H1 (cell line): ENCODE measurements around the gene SLC6A19. TPM values are rescaled to one million over a fixed set of nuclear protein-coding genes. Genes with fewer than 3 reads are reported as not detected.

Experiments used
- CTCF ChIA-PET: fragments of 300-600 bp; sonication (Branson Sonifier 250); formaldehyde crosslinking; loops from one replicate; lab custom pipeline; 2021; ENCODE audit not compliant: partially characterized antibody; lab: Charles Lee
- POLR2A ChIA-PET: fragments of 300-600 bp; sonication (Branson Sonifier 250); formaldehyde crosslinking; loops from one replicate; lab custom pipeline; 2021; ENCODE audit warnings: inconsistent platforms; ENCODE audit not compliant: partially characterized antibody; lab: Charles Lee
- DNase-seq, 2 experiments: peaks; one replicate each; pipeline versions ENCODE4 v3.0.0 to v3.0.0-alpha.2; 2010 to 2022; ENCODE audit warnings: low spot score in 2 of 2, low read depth in 1 of 2, mixed read lengths in 1 of 2
- FAIRE-seq: peaks from 2 replicates; lab custom pipeline; 2011; peaks lifted over from hg19 to GRCh38; lab: Jason Lieb, UNC
- H2AFZ ChIP-seq: 2 replicates; pipeline ENCODE4 v1.8.1; 2012; ENCODE audit warnings: low read length, inconsistent platforms
- H2AK5ac ChIP-seq: 2 replicates; pipeline ENCODE4 v1.6.1; 2013; ENCODE audit warnings: low read depth, low read length
- H2BK120ac ChIP-seq: replicated peaks from 2 replicates; pipeline ENCODE3; 2013; ENCODE audit warnings: low read depth, low read length, inconsistent platforms
- H2BK12ac ChIP-seq: 2 replicates; pipeline ENCODE4 v1.6.1; 2013; ENCODE audit warnings: low read depth, low read length
- H2BK15ac ChIP-seq: 2 replicates; pipeline ENCODE4 v1.6.1; 2013; ENCODE audit warnings: low read length
- H2BK20ac ChIP-seq: 2 replicates; pipeline ENCODE4 v1.6.1; 2013; ENCODE audit warnings: low read length
- H2BK5ac ChIP-seq: 2 replicates; pipeline ENCODE4 v1.6.1; 2013; ENCODE audit warnings: low read depth, low read length
- H3K14ac ChIP-seq: 2 replicates; pipeline ENCODE4 v1.6.1; 2013; ENCODE audit warnings: inconsistent platforms; ENCODE audit not compliant: insufficient read length
- H3K18ac ChIP-seq: 2 replicates; pipeline ENCODE4 v1.6.1; 2013; ENCODE audit warnings: low read length; ENCODE audit errors: extremely low read depth
- H3K23ac ChIP-seq: 2 replicates; pipeline ENCODE4 v1.6.1; 2013; ENCODE audit warnings: inconsistent platforms; ENCODE audit not compliant: insufficient read length
- H3K23me2 ChIP-seq: 2 replicates; pipeline ENCODE4 v1.6.1; 2013; ENCODE audit warnings: low read depth, low read length
- H3K27ac ChIP-seq: 2 replicates; pipeline ENCODE4 v1.6.1; 2011; ENCODE audit warnings: low read depth, low read length, inconsistent platforms
- H3K27me3 ChIP-seq, 4 experiments: replicated peaks in 1 of 4; 1 replicate in 1 of 4; 2 replicates in 3 of 4; pipeline versions ENCODE4 v1.6.1 to v1.8.1; 2011 to 2013; ENCODE audit warnings: low read length in 3 of 4, mild to moderate bottlenecking in 3 of 4, inconsistent platforms in 2 of 4, mixed read lengths in 2 of 4, moderate library complexity in 1 of 4; ENCODE audit not compliant: control insufficient read depth in 3 of 4, insufficient read depth in 3 of 4; ENCODE audit errors: extremely low read depth in 1 of 4
- H3K36me3 ChIP-seq, 4 experiments: 2 replicates each; pipeline versions ENCODE4 v1.6.1 to v1.8.1; 2011 to 2013; ENCODE audit warnings: mild to moderate bottlenecking in 4 of 4, low read length in 3 of 4, moderate library complexity in 2 of 4, control low read depth in 1 of 4, inconsistent platforms in 1 of 4; ENCODE audit not compliant: insufficient read depth in 4 of 4, control insufficient read depth in 2 of 4
- H3K4ac ChIP-seq: replicated peaks from 2 replicates; pipeline ENCODE3; 2013; ENCODE audit warnings: low read length, low read depth, mixed read lengths, inconsistent platforms; ENCODE audit not compliant: insufficient read length
- H3K4me1 ChIP-seq, 4 experiments: replicated peaks in 1 of 4; 1 replicate in 1 of 4; 2 replicates in 3 of 4; pipeline versions ENCODE4 v1.6.1 to v1.8.1; 2011 to 2013; ENCODE audit warnings: low read length in 3 of 4, inconsistent platforms in 2 of 4, mixed read lengths in 1 of 4; ENCODE audit not compliant: insufficient read depth in 4 of 4, control insufficient read depth in 3 of 4
- H3K4me2 ChIP-seq, 2 experiments: 2 replicates each; pipeline versions ENCODE4 v1.6.1 to v1.8.1; 2011 to 2013; ENCODE audit warnings: low read depth in 2 of 2, low read length in 2 of 2, control low read depth in 1 of 2, inconsistent platforms in 1 of 2, mild to moderate bottlenecking in 1 of 2; ENCODE audit not compliant: insufficient read depth in 1 of 2
- H3K4me3 ChIP-seq, 4 experiments: fragments of 200-600, 300-600 bp in 1 of 4; sonication (generic), shearing (Covaris generic), sonication (Bioruptor Twin) in 1 of 4; 2 replicates each; pipeline versions ENCODE4 v1.5.1 to v1.8.1; 2011 to 2016; ENCODE audit warnings: low read length in 4 of 4, low read depth in 3 of 4, control low read depth in 2 of 4, inconsistent platforms in 2 of 4, mild to moderate bottlenecking in 2 of 4, mixed read lengths in 1 of 4, moderate library complexity in 1 of 4; ENCODE audit not compliant: insufficient read depth in 2 of 4; ENCODE audit errors: extremely low read depth in 1 of 4
- H3K56ac ChIP-seq: replicated peaks from 2 replicates; pipeline ENCODE3; 2013; ENCODE audit warnings: low read depth, mild to moderate bottlenecking, mixed read lengths, low read length, inconsistent platforms; ENCODE audit not compliant: insufficient read length
- H3K79me1 ChIP-seq: 2 replicates; pipeline ENCODE4 v1.6.1; 2013; ENCODE audit warnings: low read depth, low read length, control low read depth
- H3K79me2 ChIP-seq, 2 experiments: 2 replicates each; pipeline versions ENCODE4 v1.6.1 to v1.8.1; 2012 to 2013; ENCODE audit warnings: low read length in 2 of 2, mild to moderate bottlenecking in 2 of 2, inconsistent platforms in 1 of 2; ENCODE audit not compliant: insufficient read depth in 2 of 2, control insufficient read depth in 1 of 2
- H3K9ac ChIP-seq, 4 experiments: replicated peaks in 1 of 4; 1 replicate in 1 of 4; 2 replicates in 3 of 4; pipeline versions ENCODE4 v1.6.1 to v1.8.1; 2011 to 2013; ENCODE audit warnings: low read depth in 3 of 4, low read length in 3 of 4, control low read depth in 2 of 4, mild to moderate bottlenecking in 2 of 4, moderate library complexity in 2 of 4, inconsistent platforms in 1 of 4; ENCODE audit errors: extremely low read depth in 1 of 4
- H3K9me3 ChIP-seq, 2 experiments: 2 replicates each; pipeline versions ENCODE4 v1.6.1 to v1.8.1; 2012 to 2013; ENCODE audit warnings: mild to moderate bottlenecking in 2 of 2, moderate library complexity in 2 of 2, control low read depth in 1 of 2, inconsistent platforms in 1 of 2, low read depth in 1 of 2, low read length in 1 of 2, mixed read lengths in 1 of 2; ENCODE audit not compliant: insufficient read depth in 2 of 2
- H4K20me1 ChIP-seq, 2 experiments: replicated peaks in 1 of 2; 2 replicates each; pipeline versions ENCODE3 to v1.8.1; 2011 to 2013; ENCODE audit warnings: inconsistent platforms in 2 of 2, low read length in 2 of 2, mild to moderate bottlenecking in 1 of 2; ENCODE audit not compliant: insufficient read depth in 2 of 2, control insufficient read depth in 1 of 2
- H4K5ac ChIP-seq: 2 replicates; pipeline ENCODE4 v1.6.1; 2013; ENCODE audit warnings: low read length, low read depth, mixed read lengths, inconsistent platforms; ENCODE audit not compliant: insufficient read length
- H4K8ac ChIP-seq: 2 replicates; pipeline ENCODE4 v1.8.0; 2013; ENCODE audit warnings: mild to moderate bottlenecking, moderate library complexity, low read length, inconsistent platforms; ENCODE audit not compliant: insufficient read depth; ENCODE audit errors: extremely low read depth
- H4K91ac ChIP-seq: replicated peaks from 2 replicates; pipeline ENCODE3; 2013; ENCODE audit warnings: low read length, mixed read lengths, inconsistent platforms; ENCODE audit not compliant: insufficient read length
- CBX5 ChIP-seq: fragments of 300-800, 300-1000 bp; sonication (generic); IDR thresholded peaks from 2 replicates; pipeline ENCODE4 v1.7.1; 2016; ENCODE audit warnings: antibody characterized with exemption, low read length, low read depth
- CEBPB ChIP-seq: IDR thresholded peaks from 2 replicates; pipeline ENCODE4 v1.6.1; 2012; ENCODE audit warnings: low read depth, low read length
- JUND ChIP-seq: IDR thresholded peaks from 2 replicates; pipeline ENCODE4 v1.6.1; 2011; ENCODE audit warnings: mild to moderate bottlenecking, improper control_type of control experiment, low read length
- MAFK ChIP-seq: IDR thresholded peaks from 2 replicates; pipeline ENCODE4 v1.6.1; 2012; ENCODE audit warnings: low read depth, mild to moderate bottlenecking, improper control_type of control experiment, low read length
- RFX5 ChIP-seq: IDR thresholded peaks from 2 replicates; pipeline ENCODE4 v1.6.1; 2011; ENCODE audit warnings: low read depth, low read length, improper control_type of control experiment, borderline replicate concordance
- SIX5 ChIP-seq: IDR thresholded peaks from 2 replicates; pipeline ENCODE4 v1.6.1; 2011; ENCODE audit warnings: mild to moderate bottlenecking, low read depth, low read length
- SP4 ChIP-seq: IDR thresholded peaks from 2 replicates; pipeline ENCODE4 v1.6.1; 2012; ENCODE audit warnings: low read length, inconsistent platforms
- SRF ChIP-seq: IDR thresholded peaks from 2 replicates; pipeline ENCODE4 v1.6.1; 2011; ENCODE audit warnings: mild to moderate bottlenecking, low read depth, low read length, moderate library complexity
- WGBS, 2 experiments: shearing (Covaris generic) in 1 of 2; methylation state at CpG; one replicate each; pipeline versions ENCODE4 v1.1.6 to v1.1.7; 2013 to 2015; ENCODE audit warnings: low lambda C conversion rate in 2 of 2, mixed read lengths in 2 of 2, inconsistent platforms in 1 of 2, low coverage in 1 of 2, missing lambda C conversion rate in 1 of 2; ENCODE audit not compliant: insufficient replicate concordance in 2 of 2, insufficient coverage in 1 of 2, insufficient read length in 1 of 2; ENCODE audit errors: extremely low coverage in 1 of 2, missing lambda C conversion rate in 1 of 2; 5-methylcytosine and 5-hydroxymethylcytosine counted together
- long read RNA-seq, 2 experiments: library from RNA in 1 of 2; library from capped mRNA in 1 of 2; stranded (forward); transcript quantifications; one replicate each; pipeline ENCODE4 v2.0.0, GENCODE V29; 2021; ENCODE audit warnings: inconsistent platforms in 1 of 2
- polyA minus RNA-seq, 3 experiments: library from RNA; depleted of rRNA, polyadenylated mRNA; stranded (reverse); fragments of >200 nt; gene quantifications; 1 replicate in 2 of 3; 2 replicates in 1 of 3; pipeline ENCODE4 v1.2.3, GENCODE V29; 2011
- polyA plus RNA-seq, 7 experiments: library from polyadenylated mRNA; depleted of rRNA in 3 of 7; stranded (reverse) in 5 of 7; unstranded in 2 of 7; fragments of >200 nt in 5 of 7; fragments of 200-250 nt in 2 of 7; gene quantifications; 1 replicate in 5 of 7; 2 replicates in 1 of 7; 4 replicates in 1 of 7; pipeline versions ENCODE4 v1.2.1 to v1.2.3, GENCODE V29; 2011 to 2013; ENCODE audit warnings: missing spikeins in 2 of 7, mixed read lengths in 2 of 7
- total RNA-seq: library from RNA; stranded (reverse); fragmentation: NEBNext Ultra II Directional; extraction: Animal tissue kit (Norgen Biotek cat#: 25700); gene quantifications from 2 replicates; pipeline ENCODE4 v1.2.1, GENCODE V29; 2021

The SLC6A19 gene
- total RNA-seq (not detected in 2 replicates), polyA plus RNA-seq (2011; rRNA removed) (0.02 and 0.03 TPM in 2 replicates), polyA minus RNA-seq (2011; rRNA and poly(A)+ RNA removed) (0.22 TPM in 1 of 2 replicates, not detected in the other)
- 0.03 TPM for polyA plus RNA-seq (2011; cell fraction: cytosol; rRNA removed)
- 0.06 TPM for polyA plus RNA-seq (2011; cell fraction: nucleus; rRNA removed)
- 0.05 TPM in 1 of 4 replicates, not detected in the others for polyA plus RNA-seq (2012, experiment 1 of 2)
- 0.03 TPM for polyA plus RNA-seq (2012, experiment 2 of 2)
- polyA plus RNA-seq (2013, experiment 1 of 2), result not detected
- 0.02 TPM for polyA plus RNA-seq (2013, experiment 2 of 2)
- polyA minus RNA-seq (2011; cell fraction: cytosol; rRNA and poly(A)+ RNA removed), result not detected
- polyA minus RNA-seq (2011; cell fraction: nucleus; rRNA and poly(A)+ RNA removed), result not detected
- long read RNA-seq, experiment 1, result 0 reads
- long read RNA-seq, experiment 2, result 0 reads

DNA sequence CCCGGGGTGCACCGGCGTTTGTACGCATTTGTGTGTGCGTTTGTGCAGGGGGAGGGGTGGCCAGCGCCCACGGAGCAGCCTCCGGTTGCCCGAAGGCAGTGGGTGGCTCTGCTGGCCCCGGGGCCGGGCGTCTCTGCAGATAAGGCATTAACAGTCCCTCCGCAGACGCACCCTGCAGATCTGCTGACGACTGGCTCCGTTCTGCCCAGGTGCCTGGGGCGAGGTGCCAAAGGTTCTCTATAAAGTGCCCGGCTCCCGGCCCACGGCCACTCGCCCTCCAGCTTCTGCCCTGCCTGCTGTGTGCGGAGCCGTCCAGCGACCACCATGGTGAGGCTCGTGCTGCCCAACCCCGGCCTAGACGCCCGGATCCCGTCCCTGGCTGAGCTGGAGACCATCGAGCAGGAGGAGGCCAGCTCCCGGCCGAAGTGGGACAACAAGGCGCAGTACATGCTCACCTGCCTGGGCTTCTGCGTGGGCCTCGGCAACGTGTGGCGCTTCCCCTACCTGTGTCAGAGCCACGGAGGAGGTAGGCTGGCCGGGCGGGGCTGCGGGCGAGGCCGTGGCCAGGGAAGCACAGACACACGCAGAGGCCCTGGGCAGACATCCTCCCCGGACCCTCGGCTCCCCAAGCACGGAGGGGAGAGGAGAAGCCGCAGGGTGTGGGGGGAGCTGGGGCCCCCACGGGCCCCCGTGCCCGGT, at the start of gene SLC6A19:
Gene SLC6A19 (plus strand): TSS at position 269 of the 699 bp plus-strand sequence. CDS start 56 bp downstream, at position 325.
- POLR2A ChIA-PET, result no interaction called here
- 93% methylated on average over 25 of the region's 51 CpGs; no CpG with 5 or more reads in 1 of the 2 experiments for WGBS, 2 experiments
- Histone ChIP-seq H4K8ac (peak within 1 kb of the TSS; percentile 76), H3K79me2 (no peaks in the 10 kb centered on the region), H3K4me3 (no peak within 1 kb of the TSS), H3K36me3 (no peaks in the 10 kb centered on the region), H3K23ac (no peak within 1 kb of the TSS), H4K5ac (no peak within 1 kb of the TSS), H2AFZ (no peak within 1 kb of the TSS), H3K4ac (no peak within 1 kb of the TSS), H3K27ac (no peak within 1 kb of the TSS), H3K9ac (no peak within 1 kb of the TSS), H3K23me2 (no peaks in the 10 kb centered on the region), H2BK20ac (no peak within 1 kb of the TSS), H2AK5ac (no peak within 1 kb of the TSS), H3K14ac (no peak within 1 kb of the TSS), H2BK5ac (no peak within 1 kb of the TSS), H2BK12ac (no peak within 1 kb of the TSS), H2BK120ac (no peak within 1 kb of the TSS), H4K20me1 (no peaks in the 10 kb centered on the region), H3K27me3 (no peaks in the 10 kb centered on the region), H3K79me1 (no peaks in the 10 kb centered on the region), H4K91ac (no peak within 1 kb of the TSS), H2BK15ac (no peak within 1 kb of the TSS), H3K9me3 (no peaks in the 10 kb centered on the region), H3K4me2 (no peak within 1 kb of the TSS), H3K56ac (no peak within 1 kb of the TSS), H3K18ac (no peak within 1 kb of the TSS), H3K4me1 (peaks cover 0 to 3% (median 0%) of the 10 kb centered on the region in 4 experiments; a peak in 1 of 7 replicates)
- CTCF ChIA-PET, result interaction anchor here (1.4 to 2.3 kb wide), 4 partner anchors 18 to 33 kb away, joined by 4 to 13 read pairs (median 4); no protein-coding TSS in a partner anchor
- FAIRE-seq (no peak), DNase-seq (no peak)
- TF ChIP-seq JUND (no peak), SIX5 (no peak), SRF (no peak), SP4 (no peak), MAFK (no peak), RFX5 (no peak), CEBPB (no peak), CBX5 (no peak)
